CD4-positive, alpha-beta memory T cell (primary cell): ENCODE measurements around the gene CORO2A. TPM values are rescaled to one million over a fixed set of nuclear protein-coding genes. Genes with fewer than 3 reads are reported as not detected.
A peak's percentile ranks its signal among the peaks of the same experiment; 100 is the strongest.

Source experiments
- CTCF ChIA-PET: fragments of 350-600 bp; sonication (Branson Sonifier 250); formaldehyde crosslinking; loops from one replicate; lab custom pipeline; 2021; ENCODE audit warnings: inconsistent platforms; ENCODE audit not compliant: partially characterized antibody; lab: Charles Lee
- POLR2A ChIA-PET: fragments of 350-600 bp; sonication (Branson Sonifier 250); formaldehyde crosslinking; loops from one replicate; lab custom pipeline; 2021; ENCODE audit not compliant: partially characterized antibody; lab: Charles Lee
- DNase-seq, 5 donors: peaks; one replicate each; pipeline versions ENCODE4 v3.0.0 to v3.0.0-alpha.2; 2020 to 2022; ENCODE audit warnings: mixed read lengths in 1 of 5
- H3K27ac ChIP-seq: one replicate; pipeline ENCODE4 v1.7.0; 2013; ENCODE audit warnings: low read depth, low read length
- H3K27me3 ChIP-seq: 2 replicates; pipeline ENCODE4 v1.7.0; 2013; ENCODE audit warnings: mild to moderate bottlenecking, low read length, moderate library complexity; ENCODE audit not compliant: insufficient read depth
- H3K36me3 ChIP-seq: 2 replicates; pipeline ENCODE4 v1.7.0; 2013; ENCODE audit warnings: mild to moderate bottlenecking, low read length, moderate library complexity; ENCODE audit not compliant: insufficient read depth
- H3K4me1 ChIP-seq: 2 replicates; pipeline ENCODE4 v1.7.0; 2013; ENCODE audit warnings: mild to moderate bottlenecking, low read length, moderate library complexity; ENCODE audit not compliant: insufficient read depth
- H3K4me3 ChIP-seq, 2 donors: one replicate each; pipeline ENCODE4 v1.7.0; 2013; ENCODE audit warnings: low read length in 2 of 2, mild to moderate bottlenecking in 1 of 2
- H3K9me3 ChIP-seq, 2 donors: one replicate each; pipeline ENCODE4 v1.7.0; 2013; ENCODE audit warnings: low read length in 2 of 2, control low read depth in 1 of 2; ENCODE audit not compliant: control insufficient read depth in 1 of 2
- H3K27ac Mint-ChIP-seq, 7 donors: one replicate each; pipeline ENCODE4 v1.8.0; 2020 to 2021; ENCODE audit warnings: mixed read lengths in 7 of 7, mild to moderate bottlenecking in 6 of 7, inconsistent platforms in 3 of 7, moderate library complexity in 3 of 7
- H3K27me3 Mint-ChIP-seq, 2 donors: one replicate each; pipeline ENCODE4 v1.8.0; 2020 to 2021; ENCODE audit warnings: mixed read lengths in 2 of 2
- H3K36me3 Mint-ChIP-seq, 2 donors: one replicate each; pipeline ENCODE4 v1.8.0; 2020 to 2021; ENCODE audit warnings: mixed read lengths in 2 of 2, inconsistent platforms in 1 of 2, mild to moderate bottlenecking in 1 of 2
- H3K4me1 Mint-ChIP-seq, 4 donors: one replicate each; pipeline ENCODE4 v1.8.0; 2020 to 2021; ENCODE audit warnings: mixed read lengths in 4 of 4, mild to moderate bottlenecking in 1 of 4
- H3K4me3 Mint-ChIP-seq, 8 donors: one replicate each; pipeline ENCODE4 v1.8.0; 2020 to 2021; ENCODE audit warnings: mixed read lengths in 8 of 8, mild to moderate bottlenecking in 7 of 8, moderate library complexity in 6 of 8, inconsistent platforms in 3 of 8
- H3K9me3 Mint-ChIP-seq, 8 donors: one replicate each; pipeline ENCODE4 v1.8.0; 2020 to 2021; ENCODE audit warnings: mixed read lengths in 8 of 8, mild to moderate bottlenecking in 5 of 8, inconsistent platforms in 3 of 8, moderate library complexity in 1 of 8
- intact Hi-C: fragments of 100-400 bp; cut with micrococcal nuclease; formaldehyde crosslinking; loops from one replicate; pipeline ENCODE4 v1.15.1; 2023
- polyA plus RNA-seq, 2 donors: library from polyadenylated mRNA; unstranded; fragments of 300-500 nt; fragmentation: Illumina TruSeq; gene quantifications; one replicate each; pipeline ENCODE4 v1.2.3, GENCODE V29; 2021
- total RNA-seq, 2 experiments: library from RNA; stranded (reverse); gene quantifications; one replicate each; pipeline ENCODE4 v1.2.3, GENCODE V29; 2021

CORO2A gene
- total and polyA plus RNA-seq, 4 experiments from 2014 or later: 4.4 to 11.9 (median 8.5) TPM

DNA sequence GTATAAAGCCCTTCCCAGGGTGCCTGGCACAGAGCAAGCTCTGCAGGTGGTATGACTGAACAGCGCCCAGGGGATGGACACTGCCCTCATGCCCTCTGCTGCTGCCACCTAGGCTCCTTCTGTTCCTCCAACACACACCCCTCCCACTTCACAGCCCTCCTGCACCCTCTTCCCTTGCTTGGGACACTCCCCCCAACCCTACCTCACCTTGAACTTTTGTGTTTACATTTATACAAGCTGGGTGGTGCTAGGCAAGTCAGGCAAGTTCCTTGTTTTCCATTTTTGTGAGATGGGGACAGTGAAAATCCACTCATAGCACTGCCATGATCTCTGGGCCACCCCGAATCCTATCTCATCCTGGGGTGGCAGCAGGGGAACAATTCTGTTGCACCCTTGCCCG, 18.8 kb upstream of the CORO2A start:
- no peaks in the 10 kb centered on the region for H3K9me3 ChIP-seq
- H3K4me3 ChIP-seq: no peak overlapping the region
- Mint-ChIP-seq H3K4me3 (no peak overlapping the region), H3K36me3 (peaks cover 0 to 47% of the 10 kb centered on the region in 2 donors), H3K9me3 (no peaks in the 10 kb centered on the region), H3K4me1 (peaks cover 1 to 3% (median 2%) of the 10 kb centered on the region in 4 donors), H3K27ac (peak overlapping the region in 4 of 7 donors; percentile 30 to 77 (median 58)), H3K27me3 (no peaks in the 10 kb centered on the region)
- ChIA-PET POLR2A (interaction anchor here (0.5 kb wide), 1 partner anchor 49 kb away, joined by 3 read pairs; no protein-coding TSS in a partner anchor), CTCF (interaction anchor here (1.0 kb wide), 1 partner anchor 137 kb away, joined by 3 read pairs; no protein-coding TSS in a partner anchor)
- no peaks in the 10 kb centered on the region for H3K4me1 ChIP-seq
- no peaks in the 10 kb centered on the region for H3K36me3 ChIP-seq
- intact Hi-C loops: no loop called here
- DNase-seq: no peak
- no peaks in the 10 kb centered on the region for H3K27me3 ChIP-seq
- no peak overlapping the region for H3K27ac ChIP-seq

DNA sequence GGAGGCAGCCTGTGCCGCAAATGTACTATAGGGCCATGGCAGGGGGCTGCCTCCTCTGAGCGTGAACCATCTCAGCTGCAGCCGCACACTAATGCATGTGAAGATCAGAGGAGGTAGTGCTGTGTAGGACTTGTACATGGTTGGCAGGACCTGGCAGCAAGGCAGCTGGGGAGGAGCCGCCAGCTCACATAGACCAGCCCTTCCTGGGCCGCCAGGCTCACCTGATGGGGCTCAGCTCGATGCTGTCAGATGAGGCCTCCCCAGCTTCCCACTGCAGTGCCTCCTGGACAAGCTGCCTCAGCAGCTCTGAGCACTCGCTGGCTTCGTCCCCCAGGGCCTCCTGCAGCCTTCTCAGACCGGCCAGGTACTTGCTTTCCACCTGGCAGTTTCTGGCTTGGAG, 18.0 kb upstream of the CORO2A start:
- H3K36me3 ChIP-seq: no peaks in the 10 kb centered on the region
- peaks cover 7% of the 10 kb centered on the region for H3K4me1 ChIP-seq
- no peak overlapping the region for H3K4me3 Mint-ChIP-seq
- H3K27me3 ChIP-seq: no peaks in the 10 kb centered on the region
- H3K9me3 Mint-ChIP-seq: no peaks in the 10 kb centered on the region
- H3K27me3 Mint-ChIP-seq: no peaks in the 10 kb centered on the region
- intact Hi-C loops: no loop called here
- H3K27ac ChIP-seq: no peak overlapping the region
- DNase-seq: no peak
- H3K27ac Mint-ChIP-seq: no peak overlapping the region
- ChIA-PET CTCF (no interaction called here), POLR2A (no interaction called here)
- H3K36me3 Mint-ChIP-seq: peaks cover 0 to 40% of the 10 kb centered on the region in 2 donors
- H3K9me3 ChIP-seq: no peaks in the 10 kb centered on the region
- H3K4me3 ChIP-seq: no peak overlapping the region
- H3K4me1 Mint-ChIP-seq: peaks cover 3 to 11% (median 6%) of the 10 kb centered on the region in 4 donors

DNA sequence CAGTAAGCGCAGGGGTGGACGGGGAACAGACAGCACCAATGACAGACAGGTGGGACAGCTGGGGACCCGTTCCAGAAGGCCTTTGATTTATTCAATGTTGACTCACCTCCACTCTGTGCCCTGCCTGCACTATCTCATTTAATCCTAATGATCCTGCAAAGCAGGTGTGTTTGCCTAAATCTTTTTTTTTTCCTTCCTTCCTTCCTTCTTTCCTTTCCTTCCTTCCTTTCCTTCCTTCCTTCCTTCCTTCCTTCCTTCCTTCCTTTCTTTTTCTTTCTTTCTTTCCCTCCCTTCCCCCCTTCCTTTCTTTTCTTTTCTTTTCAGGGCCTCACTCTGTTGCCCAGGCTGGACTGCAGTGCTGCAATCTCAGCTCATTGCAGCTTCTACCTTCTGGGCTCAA, 17.1 kb upstream of the CORO2A start:
- CTCF ChIA-PET: interaction anchor here (0.6 to 0.7 kb wide), 2 partner anchors 11 to 570 kb away, joined by 4 to 6 read pairs; no protein-coding TSS in a partner anchor

DNA sequence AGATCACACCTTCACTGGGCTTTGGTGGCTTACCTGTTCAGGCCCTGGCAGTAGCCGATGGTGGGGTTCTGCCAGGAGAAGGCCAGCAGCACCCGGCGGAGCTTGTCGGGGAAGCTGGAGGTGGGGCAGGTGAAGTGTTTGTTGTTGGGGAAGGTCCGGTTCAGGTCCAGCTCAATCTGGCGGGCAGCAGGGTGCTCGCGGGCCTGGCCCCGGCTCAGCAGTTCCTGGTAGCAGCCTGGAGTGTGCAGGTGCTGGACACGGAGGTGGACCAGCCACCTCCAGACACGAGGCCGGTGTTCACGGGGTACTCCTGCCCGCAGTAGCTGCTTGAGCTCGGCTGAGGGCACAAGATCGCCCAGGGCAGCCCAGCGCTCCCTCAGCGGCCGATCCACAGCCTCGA, 16.2 kb upstream of the CORO2A start:
- POLR2A ChIA-PET: no interaction called here
- peaks cover 8% of the 10 kb centered on the region for H3K4me1 ChIP-seq

More for the DNA sequence above, 17.1 kb upstream of the CORO2A start:
- Histone ChIP-seq H3K36me3 (no peaks in the 10 kb centered on the region), H3K27me3 (no peaks in the 10 kb centered on the region), H3K4me3 (no peak overlapping the region), H3K9me3 (no peaks in the 10 kb centered on the region), H3K27ac (no peak overlapping the region), H3K4me1 (peaks cover 8% of the 10 kb centered on the region)
- DNase-seq: no peak
- Mint-ChIP-seq H3K27ac (peak overlapping the region in 1 of 7 donors; percentile 36), H3K36me3 (peaks cover 0 to 33% of the 10 kb centered on the region in 2 donors), H3K9me3 (no peaks in the 10 kb centered on the region), H3K27me3 (no peaks in the 10 kb centered on the region), H3K4me1 (peaks cover 0 to 11% (median 6%) of the 10 kb centered on the region in 4 donors), H3K4me3 (no peak overlapping the region)
- intact Hi-C loops: no loop called here
- POLR2A ChIA-PET: no interaction called here

DNA sequence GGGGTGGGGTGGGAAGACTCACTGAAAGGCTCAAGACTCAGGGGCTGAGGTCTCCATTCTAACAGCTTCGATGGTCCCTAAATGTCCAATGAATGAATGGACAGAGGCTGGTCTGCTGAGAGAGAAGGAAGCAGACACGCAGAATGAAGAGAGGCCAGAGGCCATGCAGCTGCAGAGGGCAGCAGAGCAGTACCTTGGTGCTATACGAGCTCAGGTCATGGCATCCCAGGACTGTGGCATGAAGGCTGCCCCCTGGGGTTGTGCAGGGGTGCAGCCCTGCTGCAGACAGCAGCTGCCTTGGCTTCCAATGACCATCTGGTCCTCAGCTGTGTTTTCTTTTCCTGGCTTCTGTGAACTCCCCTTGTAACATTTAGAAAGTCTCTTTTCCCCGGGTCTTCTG, 15.2 kb upstream of the CORO2A start:
- Histone ChIP-seq H3K4me1 (peaks cover 8% of the 10 kb centered on the region), H3K9me3 (no peaks in the 10 kb centered on the region), H3K36me3 (no peaks in the 10 kb centered on the region), H3K27ac (no peak overlapping the region), H3K27me3 (no peaks in the 10 kb centered on the region), H3K4me3 (no peak overlapping the region)
- no peak for DNase-seq
- CTCF ChIA-PET: interaction anchor here (2.1 to 6.4 kb wide), 3 partner anchors 56 to 134 kb away, joined by 5 to 48 read pairs (median 16); partner anchors contain the start of gene TRIM14
- peak overlapping the region in 3 of 7 donors; percentile 24 to 49 (median 36) for H3K27ac Mint-ChIP-seq
- H3K36me3 Mint-ChIP-seq: peaks cover 0 to 22% of the 10 kb centered on the region in 2 donors
- intact Hi-C loops: no loop called here
- H3K4me3 Mint-ChIP-seq: no peak overlapping the region
- POLR2A ChIA-PET: no interaction called here
- H3K4me1 Mint-ChIP-seq: peaks cover 0 to 11% (median 6%) of the 10 kb centered on the region in 4 donors
- no peaks in the 10 kb centered on the region for H3K9me3 Mint-ChIP-seq
- no peaks in the 10 kb centered on the region for H3K27me3 Mint-ChIP-seq

More for the DNA sequence above, 16.2 kb upstream of the CORO2A start:
- H3K4me3 ChIP-seq: no peak overlapping the region
- intact Hi-C loops: no loop called here
- Mint-ChIP-seq H3K4me3 (no peak overlapping the region), H3K9me3 (no peaks in the 10 kb centered on the region), H3K27ac (no peak overlapping the region), H3K27me3 (no peaks in the 10 kb centered on the region), H3K4me1 (peaks cover 0 to 11% (median 6%) of the 10 kb centered on the region in 4 donors), H3K36me3 (peaks cover 0 to 31% of the 10 kb centered on the region in 2 donors)
- no peaks in the 10 kb centered on the region for H3K9me3 ChIP-seq
- H3K36me3 ChIP-seq: no peaks in the 10 kb centered on the region
- no peaks in the 10 kb centered on the region for H3K27me3 ChIP-seq
- no peak for DNase-seq
- no peak overlapping the region for H3K27ac ChIP-seq
- CTCF ChIA-PET: interaction anchor here (2.1 to 6.4 kb wide), 2 partner anchors 55 to 135 kb away, joined by 5 to 48 read pairs; no protein-coding TSS in a partner anchor

DNA sequence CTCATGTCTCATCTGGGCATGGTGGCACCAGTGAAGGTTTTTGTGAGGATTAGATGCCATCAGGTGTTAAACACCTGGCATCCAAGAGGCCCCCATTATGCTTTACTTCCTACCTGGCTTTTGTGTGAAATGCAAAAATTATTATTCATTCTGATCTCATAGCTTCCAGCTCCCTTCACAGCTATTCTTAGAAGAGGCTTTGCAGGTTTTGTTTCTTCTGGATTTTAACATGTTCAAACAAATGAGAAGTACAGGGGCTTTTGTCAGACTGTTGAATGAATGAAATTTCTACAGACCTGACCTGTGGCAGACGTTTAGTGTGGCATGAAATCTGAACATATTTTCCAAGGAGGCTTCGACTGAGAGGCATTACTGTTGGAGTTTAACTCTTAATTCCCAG, 14.3 kb upstream of the CORO2A start:
- H3K27me3 ChIP-seq: no peaks in the 10 kb centered on the region
- peaks cover 8% of the 10 kb centered on the region for H3K4me1 ChIP-seq
- POLR2A ChIA-PET: no interaction called here
- peaks cover 0 to 11% (median 6%) of the 10 kb centered on the region in 4 donors for H3K4me1 Mint-ChIP-seq
- no peaks in the 10 kb centered on the region for H3K9me3 ChIP-seq
- DNase-seq: no peak
- H3K27me3 Mint-ChIP-seq: no peaks in the 10 kb centered on the region
- intact Hi-C loops: no loop called here
- CTCF ChIA-PET: interaction anchor here (1.2 to 6.4 kb wide), 8 partner anchors 9 to 284 kb away, joined by 3 to 48 read pairs (median 4); partner anchors contain the start of genes CORO2A, TRIM14 and TRMO
- peak overlapping the region in 2 of 7 donors; percentile 14 to 29 for H3K27ac Mint-ChIP-seq
- no peaks in the 10 kb centered on the region for H3K9me3 Mint-ChIP-seq
- H3K4me3 ChIP-seq: no peak overlapping the region
- H3K4me3 Mint-ChIP-seq: no peak overlapping the region
- no peaks in the 10 kb centered on the region for H3K36me3 ChIP-seq
- no peak overlapping the region for H3K27ac ChIP-seq
- H3K36me3 Mint-ChIP-seq: peaks cover 4 to 15% of the 10 kb centered on the region in 2 donors

DNA sequence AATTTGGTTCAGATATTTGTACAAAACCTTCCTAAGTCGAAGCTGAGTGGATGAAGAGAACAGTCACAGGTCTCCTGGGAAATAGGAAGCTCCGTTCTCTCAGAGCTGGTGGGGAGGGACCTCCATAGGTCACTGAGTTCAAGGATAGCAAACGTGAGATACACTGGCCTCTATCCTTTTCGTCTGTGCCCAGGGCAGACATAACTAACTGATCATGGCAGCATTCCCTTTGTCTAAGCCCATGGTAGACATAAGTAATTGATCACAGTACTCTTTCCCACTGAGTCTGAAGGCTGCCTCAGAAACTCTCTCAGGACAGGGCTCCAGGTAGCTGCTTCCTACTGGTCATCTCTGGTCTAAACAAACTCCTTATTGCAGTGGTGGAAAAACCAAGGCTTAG, 12.3 kb upstream of the CORO2A start:
- H3K4me1 Mint-ChIP-seq: peaks cover 0 to 11% (median 6%) of the 10 kb centered on the region in 4 donors
- Histone ChIP-seq H3K4me3 (no peak overlapping the region), H3K9me3 (no peaks in the 10 kb centered on the region), H3K27me3 (no peaks in the 10 kb centered on the region), H3K27ac (no peak overlapping the region), H3K4me1 (peaks cover 8% of the 10 kb centered on the region), H3K36me3 (no peaks in the 10 kb centered on the region)
- no peaks in the 10 kb centered on the region for H3K27me3 Mint-ChIP-seq
- no peaks in the 10 kb centered on the region for H3K9me3 Mint-ChIP-seq
- intact Hi-C loops: loop anchor here (1.0 kb wide), 3 partner anchors 59 to 130 kb away; no protein-coding TSS in a partner anchor
- DNase-seq: no peak
- H3K27ac Mint-ChIP-seq: peak overlapping the region in 1 of 7 donors; percentile 47
- H3K4me3 Mint-ChIP-seq: no peak overlapping the region
- peaks cover 11 to 15% of the 10 kb centered on the region in 2 donors for H3K36me3 Mint-ChIP-seq
- POLR2A ChIA-PET: interaction anchor here (0.8 to 1.8 kb wide), 2 partner anchors 50 to 52 kb away, joined by 4 to 8 read pairs; no protein-coding TSS in a partner anchor
- CTCF ChIA-PET: interaction anchor here (0.9 to 6.4 kb wide), 16 partner anchors 11 to 137 kb away, joined by 3 to 48 read pairs (median 5); partner anchors contain the start of genes CORO2A and TRIM14
